K562 (cell line): ENCODE results near the gene DTNA. TPM values are rescaled to one million over a fixed set of nuclear protein-coding genes. Genes with fewer than 3 reads are reported as not detected.

Source experiments
- ATAC-seq: fragments of 200-7000 bp; cut with Tn5 transposase; 3 replicates; pipeline ENCODE4 v1.9.1; 2020; ENCODE audit warnings: moderate library complexity
- BruUV-seq: library from RNA; stranded (reverse); fragments of 400-500 nt; replicated peaks from 2 replicates; lab custom pipeline; 2021; lab: Mats Ljungman, UMichigan
- CTCF ChIA-PET: fragments of 300-600 bp; formaldehyde crosslinking; extraction: SDS; loops from one replicate; lab custom pipeline; 2021; ENCODE audit warnings: low intra/inter-chr PET ratio; lab: Yijun Ruan, JAX
- POLR2A ChIA-PET: fragments of 300-600, 350-650 bp; sonication (Branson Sonifier 250); formaldehyde crosslinking; extraction: SDS; loops from one replicate; lab custom pipeline; 2021; ENCODE audit warnings: antibody characterized with exemption, inconsistent platforms; lab: Yijun Ruan, JAX
- DNase-seq, 4 experiments: peaks; one replicate each; pipeline versions ENCODE4 v3.0.0 to v3.0.0-alpha.2; 2011 to 2018; ENCODE audit warnings: low spot score in 3 of 4, mixed read lengths in 3 of 4; ENCODE audit errors: extremely low read depth in 1 of 4
- FAIRE-seq: peaks from 2 replicates; lab custom pipeline; 2011; peaks lifted over from hg19 to GRCh38; lab: Jason Lieb, UNC
- H2AFZ ChIP-seq: 2 replicates; pipeline ENCODE4 v1.6.0; 2011; ENCODE audit warnings: low read depth, low read length, control low read depth, inconsistent platforms
- H3K27ac ChIP-seq: fragments of 200-600 bp; 3 replicates; pipeline ENCODE4 v1.8.0; 2011; ENCODE audit warnings: low read depth, mild to moderate bottlenecking, control low read depth, inconsistent platforms, low read length, moderate library complexity, mixed read lengths; ENCODE audit errors: extremely low read depth
- H3K27me3 ChIP-seq, 2 experiments: fragments of 300-600 bp in 1 of 2; 2 replicates in 1 of 2; 3 replicates in 1 of 2; pipeline versions ENCODE4 v1.6.0 to v1.8.0; 2011; ENCODE audit warnings: inconsistent platforms in 2 of 2, low read length in 2 of 2, mild to moderate bottlenecking in 1 of 2, mixed read lengths in 1 of 2, moderate library complexity in 1 of 2; ENCODE audit not compliant: control insufficient read depth in 2 of 2, insufficient read depth in 2 of 2
- H3K36me3 ChIP-seq: fragments of 300-600 bp; 3 replicates; pipeline ENCODE4 v1.8.0; 2011; ENCODE audit warnings: mild to moderate bottlenecking, low read length, inconsistent platforms; ENCODE audit not compliant: control insufficient read depth, insufficient read depth
- H3K4me1 ChIP-seq, 2 experiments: fragments of 200-600 bp in 1 of 2; replicated peaks in 1 of 2; 2 replicates in 1 of 2; 3 replicates in 1 of 2; pipeline versions ENCODE4 v1.5.1 to v1.8.0; 2011; ENCODE audit warnings: inconsistent platforms in 2 of 2, low read length in 2 of 2, mild to moderate bottlenecking in 1 of 2, mixed read lengths in 1 of 2, moderate library complexity in 1 of 2; ENCODE audit not compliant: control insufficient read depth in 2 of 2, insufficient read depth in 2 of 2
- H3K4me2 ChIP-seq: 2 replicates; pipeline ENCODE4 v1.6.1; 2011; ENCODE audit warnings: low read length, control low read depth, inconsistent platforms, mixed read lengths; ENCODE audit not compliant: insufficient read depth
- H3K4me3 ChIP-seq: fragments of 200-600 bp; sonication (generic), shearing (Covaris generic); 2 replicates; pipeline ENCODE4 v1.5.1; 2016; ENCODE audit warnings: control low read depth, inconsistent platforms
- H3K79me2 ChIP-seq: fragments of 200-600 bp; 3 replicates; pipeline ENCODE4 v1.8.0; 2011; ENCODE audit warnings: low read length, inconsistent platforms; ENCODE audit not compliant: control insufficient read depth, insufficient read depth
- H3K9ac ChIP-seq, 2 experiments: 2 replicates each; pipeline versions ENCODE4 v1.6.0 to v1.6.1; 2011; ENCODE audit warnings: low read depth in 2 of 2, low read length in 2 of 2, control low read depth in 1 of 2, inconsistent platforms in 1 of 2, mild to moderate bottlenecking in 1 of 2, mixed read lengths in 1 of 2; ENCODE audit not compliant: insufficient read depth in 1 of 2
- H3K9me1 ChIP-seq: one replicate; pipeline ENCODE4 v1.6.0; 2011; ENCODE audit warnings: inconsistent platforms, mild to moderate bottlenecking, low read length, moderate library complexity; ENCODE audit not compliant: control insufficient read depth, insufficient read depth
- H3K9me3 ChIP-seq: replicated peaks from 2 replicates; pipeline ENCODE4 v1.5.1; 2011; ENCODE audit warnings: low read depth, low read length, inconsistent platforms; ENCODE audit not compliant: control insufficient read depth, insufficient read depth
- H4K20me1 ChIP-seq: replicated peaks from 2 replicates; pipeline ENCODE4 v1.6.1; 2011; ENCODE audit warnings: low read length, inconsistent platforms, mixed read lengths; ENCODE audit not compliant: control insufficient read depth, insufficient read depth
- CHCHD3 ChIP-seq: fragments of 250-450 bp; sonication (Bioruptor Pico); IDR thresholded peaks from 2 replicates; pipeline ENCODE4 v2.1.2; 2022; ENCODE audit warnings: mild to moderate bottlenecking
- FOXP1 ChIP-seq: sonication (generic); formaldehyde crosslinking; IDR thresholded peaks from 2 replicates; pipeline ENCODE4 v1.8.0; 2022; ENCODE audit warnings: mild to moderate bottlenecking, missing genetic modification reagents
- HLTF ChIP-seq: fragments of 450-650 bp; IDR thresholded peaks from 2 replicates; pipeline ENCODE4 v1.6.1; 2016
- MAFK ChIP-seq: IDR thresholded peaks from 2 replicates; pipeline ENCODE4 v1.6.1; 2011; ENCODE audit warnings: low read length, improper control_type of control experiment
- MTF1 ChIP-seq: fragments of 250-450 bp; sonication (Bioruptor Pico); IDR thresholded peaks from 2 replicates; pipeline ENCODE4 v1.9.0; 2021; ENCODE audit warnings: moderate library complexity, mild to moderate bottlenecking, inconsistent platforms, borderline replicate concordance
- POLR3G ChIP-seq: IDR thresholded peaks from 2 replicates; pipeline ENCODE4 v1.6.1; 2011; ENCODE audit not compliant: insufficient read length, insufficient replicate concordance; ENCODE audit errors: extremely low read depth
- SMARCA4 ChIP-seq: fragments of 450-650 bp; IDR thresholded peaks from 2 replicates; pipeline ENCODE4 v1.6.1; 2016
- SREBF1 ChIP-seq: fragments of 150-350 bp; IDR thresholded peaks from 2 replicates; pipeline ENCODE4 v1.6.1; 2014; ENCODE audit warnings: antibody characterized with exemption, low read depth, low read length, borderline replicate concordance
- ZNF124 ChIP-seq: sonication (generic); formaldehyde crosslinking; IDR thresholded peaks from 2 replicates; pipeline ENCODE4 v1.8.1; 2022; ENCODE audit warnings: missing genetic modification reagents
- ZNF274 ChIP-seq: IDR thresholded peaks from 2 replicates; pipeline ENCODE4 v1.6.1; 2011; ENCODE audit warnings: low read depth, mild to moderate bottlenecking, low read length, moderate library complexity, borderline replicate concordance
- ZNF561 ChIP-seq: fragments of 450-650 bp; formaldehyde crosslinking; conservative IDR thresholded peaks from 2 replicates; pipeline ENCODE4 v1.4.0; 2020; ENCODE audit warnings: mild to moderate bottlenecking, moderate library complexity
- ZNF785 ChIP-seq: fragments of 250-450 bp; sonication (Bioruptor Pico); IDR thresholded peaks from 2 replicates; pipeline ENCODE4 v1.4.0; 2020; ENCODE audit warnings: mild to moderate bottlenecking
- WGBS: fragments of 100-300 bp; shearing (Covaris generic); methylation state at CpG from one replicate; pipeline ENCODE4 v1.1.6; 2016; ENCODE audit warnings: low coverage, mixed read lengths; ENCODE audit not compliant: insufficient coverage; ENCODE audit errors: missing lambda C conversion rate; 5-methylcytosine and 5-hydroxymethylcytosine counted together
- in situ Hi-C: fragments of 300-500 bp; cut with MboI; formaldehyde crosslinking; loops from 4 replicates; pipeline ENCODE4 v1.15.0; 2018; ENCODE audit warnings: inconsistent platforms, mixed read lengths
- intact Hi-C: fragments of 100-400 bp; cut with micrococcal nuclease; formaldehyde crosslinking; loops from 2 replicates; pipeline ENCODE4 v1.14.2; 2022
- polyA plus RNA-seq, 8 experiments: library from polyadenylated mRNA; depleted of rRNA in 4 of 8; stranded (reverse) in 5 of 8; unstranded in 3 of 8; fragments of >200 nt; fragmentation: Nextera tagmentation in 2 of 8; fragmentation: Illumina TruSeq in 1 of 8; extraction: Ambion mirVana in 2 of 8; extraction: Trizol in 1 of 8; gene quantifications; 2 replicates each; pipeline versions ENCODE4 v1.2.1 to v1.2.3, GENCODE V29; 2011 to 2014; ENCODE audit warnings: inconsistent platforms in 1 of 8, missing spikeins in 1 of 8
- total RNA-seq, 7 experiments: library from RNA; depleted of rRNA in 6 of 7; stranded (reverse); fragments of >200 nt in 6 of 7; fragmentation: Illumina TruSeq in 2 of 7; extraction: Trizol in 2 of 7; gene quantifications; 2 replicates each; pipeline versions ENCODE4 v1.2.1 to v1.2.3, GENCODE V29; 2011 to 2021; ENCODE audit warnings: low replicate concordance in 1 of 7
- TF ChIP-seq, protein P1 (sequence below): fragments of 250-450 bp; sonication (Bioruptor Pico); IDR thresholded peaks from 2 replicates; pipeline ENCODE4 v1.8.0; 2021; ENCODE audit warnings: moderate library complexity, mild to moderate bottlenecking, inconsistent platforms
- TF ChIP-seq, protein P2 (sequence below): sonication (generic); formaldehyde crosslinking; IDR thresholded peaks from 2 replicates; pipeline ENCODE4 v1.8.0; 2023; ENCODE audit warnings: missing genetic modification reagents, mild to moderate bottlenecking, borderline replicate concordance

DTNA gene
- total and polyA plus RNA-seq, 9 of the 15 experiments (the other 6 are each of a cell fraction or from before 2014, with no cell fraction given), result 0.07 to 2.4 (median 0.22) TPM; not detected in 2

DNA sequence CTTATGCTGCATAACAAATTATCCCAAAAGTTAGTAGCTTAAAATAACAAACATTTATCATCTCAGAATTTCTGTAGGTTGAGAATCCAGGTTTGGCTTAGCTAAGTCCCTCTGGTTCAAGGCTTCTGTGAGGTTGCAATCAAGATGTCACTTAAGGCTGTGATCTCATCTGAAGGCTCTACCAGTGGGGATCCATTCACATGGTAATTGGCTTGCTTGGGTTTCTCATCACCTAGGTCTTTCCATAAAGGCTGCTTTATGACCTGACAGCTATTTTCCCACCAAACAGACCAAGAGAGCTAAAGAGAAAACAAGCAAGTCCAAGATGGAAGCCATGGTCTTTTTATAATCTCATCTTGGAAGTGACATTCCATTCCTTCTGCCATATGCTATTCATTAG, 137.3 kb downstream of the DTNA start:
- no peak overlapping the region for H3K9ac ChIP-seq
- ATAC-seq, result no peak
- DNase-seq, result no peak
- POLR2A ChIA-PET, result no interaction called here
- H3K4me2 ChIP-seq, result no peak overlapping the region
- H3K9me1 ChIP-seq, result no peaks in the 10 kb centered on the region
- TF ChIP-seq ZNF274, result no peak
- TF ChIP-seq, protein P1, sequence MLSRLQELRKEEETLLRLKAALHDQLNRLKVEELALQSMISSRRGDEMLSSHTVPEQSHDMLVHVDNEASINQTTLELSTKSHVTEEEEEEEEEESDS (CRISPR knock-in tag), result no peak
- TF ChIP-seq MAFK, result no peak
- no peak for TF ChIP-seq ZNF785 (CRISPR knock-in tag)
- no peaks in the 10 kb centered on the region for H3K27me3 ChIP-seq
- no peaks in the 10 kb centered on the region for H3K9me3 ChIP-seq
- no peak overlapping the region for H3K4me3 ChIP-seq
- no peaks in the 10 kb centered on the region for H3K79me2 ChIP-seq
- H4K20me1 ChIP-seq, result no peaks in the 10 kb centered on the region
- H3K36me3 ChIP-seq, result no peaks in the 10 kb centered on the region
- in situ Hi-C loops, result no loop called here
- FAIRE-seq, result no peak
- no peak overlapping the region for H3K27ac ChIP-seq
- H3K4me1 ChIP-seq, result no peaks in the 10 kb centered on the region
- no TSS peak for BruUV-seq
- CTCF ChIA-PET, result no interaction called here
- intact Hi-C loops, result no loop called here
- no peak overlapping the region for H2AFZ ChIP-seq

DNA sequence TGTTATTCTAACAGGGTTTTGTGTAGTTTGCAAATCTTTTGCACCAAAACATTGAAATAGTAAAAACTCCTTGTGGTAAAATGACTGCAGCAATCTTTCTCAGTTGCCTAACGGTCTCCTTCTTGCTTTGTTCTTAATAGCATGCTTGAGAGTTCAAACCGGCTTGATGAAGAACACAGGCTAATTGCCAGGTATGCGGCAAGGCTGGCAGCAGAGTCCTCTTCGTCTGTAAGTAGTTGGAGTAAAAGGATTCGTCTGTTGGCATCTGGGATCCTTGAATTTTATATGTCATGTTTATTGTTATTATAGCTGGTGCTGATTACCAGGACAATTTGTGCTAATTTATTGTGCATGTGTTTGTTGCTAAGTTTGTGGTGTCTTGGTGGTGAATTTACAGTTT, 138.1 kb downstream of the DTNA start:
- H3K9me3 ChIP-seq, result no peaks in the 10 kb centered on the region
- ChIA-PET CTCF (no interaction called here), POLR2A (no interaction called here)
- no peaks in the 10 kb centered on the region for H3K9me1 ChIP-seq
- no peak overlapping the region for H3K9ac ChIP-seq
- no peak overlapping the region for H3K27ac ChIP-seq
- no peaks in the 10 kb centered on the region for H3K27me3 ChIP-seq
- no peaks in the 10 kb centered on the region for H3K79me2 ChIP-seq
- DNase-seq (no peak), ATAC-seq (no peak), FAIRE-seq (no peak)
- no peak overlapping the region for H3K4me3 ChIP-seq
- intact Hi-C loops (no loop called here), in situ Hi-C loops (no loop called here)
- H2AFZ ChIP-seq, result no peak overlapping the region
- no TSS peak for BruUV-seq
- WGBS, result 5% methylated on average over 5 of the region's 5 CpGs
- no peaks in the 10 kb centered on the region for H3K36me3 ChIP-seq
- H3K4me1 ChIP-seq, result no peaks in the 10 kb centered on the region
- H3K4me2 ChIP-seq, result no peak overlapping the region
- H4K20me1 ChIP-seq, result no peaks in the 10 kb centered on the region
- TF ChIP-seq CHCHD3 (CRISPR knock-in tag) (no peak), ZNF124 (CRISPR knock-in tag) (no peak), HLTF (no peak), SMARCA4 (no peak), POLR3G (no peak), FOXP1 (CRISPR knock-in tag) (no peak), MTF1 (CRISPR knock-in tag) (no peak), ZNF561 (CRISPR knock-in tag) (no peak), SREBF1 (no peak)
- TF ChIP-seq, protein P2, sequence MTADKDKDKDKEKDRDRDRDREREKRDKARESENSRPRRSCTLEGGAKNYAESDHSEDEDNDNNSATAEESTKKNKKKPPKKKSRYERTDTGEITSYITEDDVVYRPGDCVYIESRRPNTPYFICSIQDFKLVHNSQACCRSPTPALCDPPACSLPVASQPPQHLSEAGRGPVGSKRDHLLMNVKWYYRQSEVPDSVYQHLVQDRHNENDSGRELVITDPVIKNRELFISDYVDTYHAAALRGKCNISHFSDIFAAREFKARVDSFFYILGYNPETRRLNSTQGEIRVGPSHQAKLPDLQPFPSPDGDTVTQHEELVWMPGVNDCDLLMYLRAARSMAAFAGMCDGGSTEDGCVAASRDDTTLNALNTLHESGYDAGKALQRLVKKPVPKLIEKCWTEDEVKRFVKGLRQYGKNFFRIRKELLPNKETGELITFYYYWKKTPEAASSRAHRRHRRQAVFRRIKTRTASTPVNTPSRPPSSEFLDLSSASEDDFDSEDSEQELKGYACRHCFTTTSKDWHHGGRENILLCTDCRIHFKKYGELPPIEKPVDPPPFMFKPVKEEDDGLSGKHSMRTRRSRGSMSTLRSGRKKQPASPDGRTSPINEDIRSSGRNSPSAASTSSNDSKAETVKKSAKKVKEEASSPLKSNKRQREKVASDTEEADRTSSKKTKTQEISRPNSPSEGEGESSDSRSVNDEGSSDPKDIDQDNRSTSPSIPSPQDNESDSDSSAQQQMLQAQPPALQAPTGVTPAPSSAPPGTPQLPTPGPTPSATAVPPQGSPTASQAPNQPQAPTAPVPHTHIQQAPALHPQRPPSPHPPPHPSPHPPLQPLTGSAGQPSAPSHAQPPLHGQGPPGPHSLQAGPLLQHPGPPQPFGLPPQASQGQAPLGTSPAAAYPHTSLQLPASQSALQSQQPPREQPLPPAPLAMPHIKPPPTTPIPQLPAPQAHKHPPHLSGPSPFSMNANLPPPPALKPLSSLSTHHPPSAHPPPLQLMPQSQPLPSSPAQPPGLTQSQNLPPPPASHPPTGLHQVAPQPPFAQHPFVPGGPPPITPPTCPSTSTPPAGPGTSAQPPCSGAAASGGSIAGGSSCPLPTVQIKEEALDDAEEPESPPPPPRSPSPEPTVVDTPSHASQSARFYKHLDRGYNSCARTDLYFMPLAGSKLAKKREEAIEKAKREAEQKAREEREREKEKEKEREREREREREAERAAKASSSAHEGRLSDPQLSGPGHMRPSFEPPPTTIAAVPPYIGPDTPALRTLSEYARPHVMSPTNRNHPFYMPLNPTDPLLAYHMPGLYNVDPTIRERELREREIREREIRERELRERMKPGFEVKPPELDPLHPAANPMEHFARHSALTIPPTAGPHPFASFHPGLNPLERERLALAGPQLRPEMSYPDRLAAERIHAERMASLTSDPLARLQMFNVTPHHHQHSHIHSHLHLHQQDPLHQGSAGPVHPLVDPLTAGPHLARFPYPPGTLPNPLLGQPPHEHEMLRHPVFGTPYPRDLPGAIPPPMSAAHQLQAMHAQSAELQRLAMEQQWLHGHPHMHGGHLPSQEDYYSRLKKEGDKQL, result no peak
